HepG2 (cell line): ENCODE measurements around the gene GSTCD. TPM values are rescaled to one million over a fixed set of nuclear protein-coding genes. Genes with fewer than 3 reads are reported as not detected.

ENCODE experiments used
- ATAC-seq: fragments of 200-7000 bp; cut with Tn5 transposase; 3 replicates; pipeline ENCODE4 v1.9.1; 2020; ENCODE audit warnings: mild to moderate bottlenecking, moderate library complexity
- BruUV-seq: library from RNA; stranded (reverse); fragments of 400-500 nt; replicated peaks from 2 replicates; lab custom pipeline; 2021; lab: Mats Ljungman, UMichigan
- CTCF ChIA-PET: fragments of 300-600 bp; formaldehyde crosslinking; extraction: SDS; loops from one replicate; lab custom pipeline; 2021; ENCODE audit warnings: low total read pairs, inconsistent platforms, low intra/inter-chr PET ratio; lab: Yijun Ruan, JAX
- POLR2A ChIA-PET: fragments of 350-600 bp; sonication (Branson Sonifier 250); formaldehyde crosslinking; loops from one replicate; lab custom pipeline; 2020; ENCODE audit warnings: antibody characterized with exemption, inconsistent platforms; lab: Yijun Ruan, JAX
- DNase-seq: peaks from one replicate; pipeline ENCODE4 v3.0.0-alpha.2; 2015; ENCODE audit warnings: low spot score
- FAIRE-seq: peaks from 3 replicates; lab custom pipeline; 2011; peaks lifted over from hg19 to GRCh38; lab: Jason Lieb, UNC
- H2AFZ ChIP-seq: one replicate; pipeline ENCODE4 v1.6.1; 2011; ENCODE audit warnings: low read length, inconsistent platforms
- H3K27ac ChIP-seq: fragments of 300-600 bp; 3 replicates; pipeline ENCODE4 v1.8.0; 2011; ENCODE audit warnings: mixed run types, mild to moderate bottlenecking, mixed read lengths, low read length, inconsistent platforms; ENCODE audit not compliant: insufficient read depth; ENCODE audit errors: extremely low read length
- H3K27me3 ChIP-seq, 2 experiments: fragments of 200-600 bp in 1 of 2; 2 replicates in 1 of 2; 3 replicates in 1 of 2; pipeline versions ENCODE4 v1.6.0 to v1.8.0; 2011; ENCODE audit warnings: low read length in 2 of 2, mild to moderate bottlenecking in 2 of 2, moderate library complexity in 2 of 2, inconsistent platforms in 1 of 2; ENCODE audit not compliant: insufficient read depth in 2 of 2, control insufficient read depth in 1 of 2
- H3K36me3 ChIP-seq, 2 experiments: fragments of 200-600 bp in 1 of 2; replicated peaks in 1 of 2; 2 replicates in 1 of 2; 3 replicates in 1 of 2; pipeline versions ENCODE4 v1.5.1 to v1.8.0; 2011; ENCODE audit warnings: low read length in 2 of 2, inconsistent platforms in 1 of 2; ENCODE audit not compliant: insufficient read depth in 2 of 2, control insufficient read depth in 1 of 2
- H3K4me1 ChIP-seq: 2 replicates; pipeline ENCODE4 v1.5.1; 2012; ENCODE audit warnings: low read length, inconsistent platforms; ENCODE audit not compliant: insufficient read depth
- H3K4me2 ChIP-seq: 2 replicates; pipeline ENCODE4 v1.6.0; 2011; ENCODE audit warnings: low read depth, low read length, inconsistent platforms
- H3K4me3 ChIP-seq, 3 experiments: fragments of 200-600 bp in 1 of 3; sonication (generic), shearing (Covaris generic) in 1 of 3; replicated peaks in 1 of 3; 2 replicates each; pipeline ENCODE4 v1.5.1; 2011 to 2016; ENCODE audit warnings: low read length in 3 of 3, inconsistent platforms in 2 of 3, low read depth in 2 of 3, mild to moderate bottlenecking in 2 of 3, control low read depth in 1 of 3, mixed read lengths in 1 of 3; ENCODE audit not compliant: insufficient read depth in 1 of 3
- H3K79me2 ChIP-seq: one replicate; pipeline ENCODE4 v1.6.1; 2011; ENCODE audit warnings: low read length, inconsistent platforms; ENCODE audit not compliant: insufficient read depth
- H3K9ac ChIP-seq: 2 replicates; pipeline ENCODE4 v1.6.0; 2011; ENCODE audit warnings: mild to moderate bottlenecking, low read depth, low read length, inconsistent platforms; ENCODE audit not compliant: insufficient read depth
- H3K9me3 ChIP-seq: 2 replicates; pipeline ENCODE4 v1.5.1; 2012; ENCODE audit warnings: mild to moderate bottlenecking, low read length
- H4K20me1 ChIP-seq: 2 replicates; pipeline ENCODE4 v1.6.0; 2011; ENCODE audit warnings: inconsistent platforms, mild to moderate bottlenecking, low read length, moderate library complexity; ENCODE audit not compliant: insufficient read depth
- ATF7 ChIP-seq, 2 experiments: fragments of 450-650 bp in 1 of 2; sonication (generic) in 1 of 2; formaldehyde crosslinking in 1 of 2; IDR thresholded peaks; 2 replicates each; pipeline versions ENCODE4 v1.4.0 to v1.6.1; 2016 to 2020; ENCODE audit warnings: antibody characterized with exemption in 1 of 2, mild to moderate bottlenecking in 1 of 2, missing genetic modification reagents in 1 of 2
- ETV6 ChIP-seq: sonication (generic); formaldehyde crosslinking; conservative IDR thresholded peaks from 2 replicates; pipeline ENCODE4 v1.4.0; 2020; ENCODE audit warnings: missing genetic modification reagents
- HOXA5 ChIP-seq: sonication (generic); formaldehyde crosslinking; IDR thresholded peaks from 2 replicates; pipeline ENCODE4 v1.4.0; 2020; ENCODE audit warnings: missing genetic modification reagents
- JARID2 ChIP-seq: sonication (generic); formaldehyde crosslinking; IDR thresholded peaks from 2 replicates; pipeline ENCODE4 v1.8.1; 2023; ENCODE audit warnings: missing genetic modification reagents, inconsistent platforms; ENCODE audit not compliant: insufficient replicate concordance
- JDP2 ChIP-seq: sonication (generic); formaldehyde crosslinking; IDR thresholded peaks from 2 replicates; pipeline ENCODE4 v1.8.1; 2022; ENCODE audit warnings: missing genetic modification reagents, borderline replicate concordance
- MLXIP ChIP-seq: sonication (generic); formaldehyde crosslinking; IDR thresholded peaks from 2 replicates; pipeline ENCODE4 v1.9.0; 2021; ENCODE audit warnings: missing genetic modification reagents, borderline replicate concordance
- MTA1 ChIP-seq: sonication (generic); formaldehyde crosslinking; IDR thresholded peaks from 2 replicates; pipeline ENCODE4 v1.4.0; 2020; ENCODE audit warnings: missing genetic modification reagents, mild to moderate bottlenecking, borderline replicate concordance
- PLSCR1 ChIP-seq: sonication (generic); formaldehyde crosslinking; IDR thresholded peaks from 2 replicates; pipeline ENCODE4 v1.5.0; 2020; ENCODE audit warnings: missing genetic modification reagents, mild to moderate bottlenecking, borderline replicate concordance
- WGBS: methylation state at CpG from one replicate; pipeline ENCODE4 v1.1.6; 2017; ENCODE audit warnings: low lambda C conversion rate; 5-methylcytosine and 5-hydroxymethylcytosine counted together
- in situ Hi-C: cut with HindIII; loops from 2 replicates; pipeline ENCODE4 v1.10.0; 2017; ENCODE audit warnings: low pct_unique_long_range_greater_than_20kb; ENCODE audit not compliant: extremely low pct_ligation_motif_present
- intact Hi-C: fragments of 100-400 bp; cut with micrococcal nuclease; formaldehyde crosslinking; loops from one replicate; pipeline ENCODE4 v1.10.0; 2022; ENCODE audit not compliant: unreplicated experiment
- polyA plus RNA-seq, 8 experiments: library from polyadenylated mRNA; depleted of rRNA in 3 of 8; stranded (reverse) in 7 of 8; unstranded in 1 of 8; fragments of >200 nt; fragmentation: Illumina TruSeq in 4 of 8; extraction: Trizol in 4 of 8; gene quantifications; 2 replicates each; pipeline versions ENCODE4 v1.2.1 to v1.2.3, GENCODE V29; 2011 to 2016; ENCODE audit warnings: low read depth in 4 of 8, missing spikeins in 1 of 8, mixed read lengths in 1 of 8; ENCODE audit not compliant: insufficient read depth in 1 of 8
- total RNA-seq, 5 experiments: library from RNA; depleted of rRNA; stranded (reverse); fragments of >200 nt; fragmentation: Illumina TruSeq; extraction: Trizol; gene quantifications; 2 replicates each; pipeline ENCODE4 v1.2.3, GENCODE V29; 2016; ENCODE audit warnings: low read depth in 1 of 5

The GSTCD gene
- total and polyA plus RNA-seq, 2 of the 13 experiments (the other 11 are each of a cell fraction or from before 2014, with no cell fraction given) = 7.9 to 30.8 TPM

- FAIRE-seq = no peak
- Histone ChIP-seq H3K27me3 (no peaks in the 10 kb centered on the region; a peak in 1 of 5 replicates), H3K27ac (no peak overlapping the region), H3K9me3 (no peaks in the 10 kb centered on the region), H3K4me2 (no peak overlapping the region), H3K79me2 (no peaks in the 10 kb centered on the region), H3K4me3 (no peak overlapping the region), H4K20me1 (no peaks in the 10 kb centered on the region), H3K9ac (no peak overlapping the region), H3K4me1 (no peaks in the 10 kb centered on the region), H2AFZ (no peak overlapping the region), H3K36me3 (no peaks in the 10 kb centered on the region)
- 32% methylated on average over 3 of the region's 6 CpGs for WGBS
- in situ Hi-C loops (no loop called here), intact Hi-C loops (no loop called here)
- ATAC-seq = peak; percentile 42; the same call in 2 of the 3 replicates
- ChIA-PET CTCF (no interaction called here), POLR2A (no interaction called here)
- no TSS peak for BruUV-seq
- no peak for DNase-seq
- no peak for TF ChIP-seq ATF7 (IDR thresholded peaks at IDR 0.05)
- TF ChIP-seq ATF7 (CRISPR knock-in tag; IDR thresholded peaks at IDR 0.05) = no peak
- TF ChIP-seq JDP2 (CRISPR knock-in tag) = no peak
- no peak for TF ChIP-seq MTA1
- no peak for TF ChIP-seq ETV6 (CRISPR knock-in tag)
- TF ChIP-seq MLXIP (CRISPR knock-in tag) = no peak
- no peak for TF ChIP-seq JARID2 (CRISPR knock-in tag)
- no peak for TF ChIP-seq HOXA5 (CRISPR knock-in tag)
- TF ChIP-seq PLSCR1 (CRISPR knock-in tag) = no peak
Measured at GRCh38 chr4:105659190-105659589, 49.4 kb upstream of the GSTCD start.
